AG04449 (cell line): Measurements from ENCODE around the gene CTDP1.

Experiments used
- CTCF ChIA-PET: fragments of 350-600 bp; formaldehyde crosslinking; extraction: SDS; loops from one replicate; lab custom pipeline; 2021; ENCODE audit warnings: antibody characterized with exemption; lab: Yijun Ruan, JAX
- POLR2A ChIA-PET: fragments of 400-600, 350-600 bp; formaldehyde crosslinking; extraction: SDS; loops from one replicate; lab custom pipeline; 2020; ENCODE audit warnings: antibody characterized with exemption, inconsistent platforms; lab: Yijun Ruan, JAX
- DNase-seq: peaks from one replicate; pipeline ENCODE4 v3.0.0-alpha.2; 2010; ENCODE audit warnings: low read depth, low spot score
- H3K4me3 ChIP-seq: 2 replicates; pipeline ENCODE4 v1.5.1; 2011; ENCODE audit warnings: low read depth, mild to moderate bottlenecking, control low read depth, low read length
- CTCF ChIP-seq: IDR thresholded peaks from one replicate; pipeline ENCODE4 v1.5.1; 2011; ENCODE audit warnings: mild to moderate bottlenecking, moderate library complexity, low read length, control low read depth, inconsistent platforms; ENCODE audit not compliant: insufficient read depth; ENCODE audit errors: missing control alignments

Gene CTDP1

GRCh38 chr18:79733986-79734770 is 54.6 kb downstream of the CTDP1 start:
- CTCF ChIA-PET: no interaction called here
- no peak for TF ChIP-seq CTCF
- POLR2A ChIA-PET: no interaction called here
- no peak overlapping the region for H3K4me3 ChIP-seq
- no peak for DNase-seq

GRCh38 chr18:79735071-79735980 is 55.7 kb downstream of the CTDP1 start:
- no peak for DNase-seq
- H3K4me3 ChIP-seq: no peak overlapping the region
- ChIA-PET CTCF (no interaction called here), POLR2A (no interaction called here)
- TF ChIP-seq CTCF: no peak

- DNase-seq: no peak
- ChIA-PET CTCF (no interaction called here), POLR2A (no interaction called here)
- H3K4me3 ChIP-seq: no peak overlapping the region
- TF ChIP-seq CTCF: no peak
Observed at GRCh38 chr18:79736230-79736629, 56.6 kb downstream of the CTDP1 start.

GRCh38 chr18:79736846-79737245 is 57.2 kb downstream of the CTDP1 start:
- ChIA-PET CTCF (no interaction called here), POLR2A (no interaction called here)
- no peak overlapping the region for H3K4me3 ChIP-seq
- no peak for TF ChIP-seq CTCF
- DNase-seq: no peak

- H3K4me3 ChIP-seq: no peak overlapping the region
- no peak for TF ChIP-seq CTCF
- no peak for DNase-seq
- ChIA-PET CTCF (no interaction called here), POLR2A (no interaction called here)
Observed at GRCh38 chr18:79737426-79737825, 57.8 kb downstream of the CTDP1 start.

- no peak overlapping the region for H3K4me3 ChIP-seq
- ChIA-PET POLR2A (no interaction called here), CTCF (no interaction called here)
- no peak for DNase-seq
- TF ChIP-seq CTCF: no peak
Observed at GRCh38 chr18:79738041-79738461, 58.4 kb downstream of the CTDP1 start.
